OCI-LY1 (cell line): ENCODE measurements around the gene OVOL1.

Experiments used
- EZH2 ChIP-seq: fragments of 200-600 bp; sonication (generic), shearing (Covaris generic); IDR thresholded peaks from 2 replicates; pipeline ENCODE4 v1.8.0; 2017; ENCODE audit warnings: borderline replicate concordance, mixed run types, mild to moderate bottlenecking, antibody characterized with exemption, low read length, moderate library complexity, mixed read lengths
- TF ChIP-seq, protein P1 (sequence below): fragments of 200-600 bp; sonication (generic), shearing (Covaris generic); IDR thresholded peaks from 2 replicates; pipeline ENCODE4 v1.5.1; 2017; ENCODE audit warnings: mild to moderate bottlenecking, antibody characterized with exemption, low read length, moderate library complexity, mixed read lengths

DNA sequence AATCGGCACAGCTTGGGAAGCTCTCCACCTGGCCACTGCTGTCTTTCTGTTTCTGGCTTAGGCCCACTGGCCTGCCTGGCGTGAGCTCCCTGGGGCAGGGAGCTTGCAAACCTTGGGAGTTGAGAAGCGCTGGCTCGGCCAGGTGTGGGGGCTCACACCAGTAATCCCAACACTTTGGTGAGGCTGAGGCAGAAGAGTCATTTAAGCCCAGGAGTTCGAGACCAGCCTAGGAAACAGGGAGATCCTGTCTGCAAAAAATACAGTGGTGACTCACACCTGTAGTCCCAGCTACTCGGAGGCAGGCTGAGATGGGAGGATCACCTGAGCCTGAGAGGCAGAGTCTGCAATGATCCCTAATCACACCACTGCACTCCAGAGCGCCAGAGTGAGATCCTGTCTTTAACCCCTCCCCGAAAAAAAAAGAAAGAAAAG is 10.1 kb upstream of the OVOL1 start:
- TF ChIP-seq, protein P1, sequence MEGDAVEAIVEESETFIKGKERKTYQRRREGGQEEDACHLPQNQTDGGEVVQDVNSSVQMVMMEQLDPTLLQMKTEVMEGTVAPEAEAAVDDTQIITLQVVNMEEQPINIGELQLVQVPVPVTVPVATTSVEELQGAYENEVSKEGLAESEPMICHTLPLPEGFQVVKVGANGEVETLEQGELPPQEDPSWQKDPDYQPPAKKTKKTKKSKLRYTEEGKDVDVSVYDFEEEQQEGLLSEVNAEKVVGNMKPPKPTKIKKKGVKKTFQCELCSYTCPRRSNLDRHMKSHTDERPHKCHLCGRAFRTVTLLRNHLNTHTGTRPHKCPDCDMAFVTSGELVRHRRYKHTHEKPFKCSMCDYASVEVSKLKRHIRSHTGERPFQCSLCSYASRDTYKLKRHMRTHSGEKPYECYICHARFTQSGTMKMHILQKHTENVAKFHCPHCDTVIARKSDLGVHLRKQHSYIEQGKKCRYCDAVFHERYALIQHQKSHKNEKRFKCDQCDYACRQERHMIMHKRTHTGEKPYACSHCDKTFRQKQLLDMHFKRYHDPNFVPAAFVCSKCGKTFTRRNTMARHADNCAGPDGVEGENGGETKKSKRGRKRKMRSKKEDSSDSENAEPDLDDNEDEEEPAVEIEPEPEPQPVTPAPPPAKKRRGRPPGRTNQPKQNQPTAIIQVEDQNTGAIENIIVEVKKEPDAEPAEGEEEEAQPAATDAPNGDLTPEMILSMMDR, result no peak
- no peak for TF ChIP-seq EZH2
